Tibial artery (tissue), 4 donors: ENCODE data around the gene TOX2.

Experiments
- DNase-seq, 2 donors: peaks; one replicate each; pipeline ENCODE4 v3.0.0-alpha.2; 2019
- H3K27ac ChIP-seq, 2 donors: fragments of 200-600 bp; sonication (generic) in 1 of 2; 1 replicate in 1 of 2; 2 replicates in 1 of 2; pipeline ENCODE4 v1.5.1; 2018 to 2019; ENCODE audit warnings: mild to moderate bottlenecking in 1 of 2
- H3K27me3 ChIP-seq, 2 donors: fragments of 200-600 bp; sonication (generic) in 1 of 2; one replicate each; pipeline versions ENCODE4 v1.5.1 to v1.6.0; 2016 to 2019
- H3K36me3 ChIP-seq, 3 donors: fragments of 200-600 bp; sonication (generic) in 2 of 3; one replicate each; pipeline ENCODE4 v1.5.1; 2016 to 2019; ENCODE audit warnings: mild to moderate bottlenecking in 2 of 3
- H3K4me1 ChIP-seq, 4 donors: fragments of 200-600 bp; sonication (generic) in 2 of 4; 1 replicate in 3 of 4; 2 replicates in 1 of 4; pipeline ENCODE4 v1.5.1; 2016 to 2019
- H3K4me3 ChIP-seq, 2 donors: fragments of 200-600 bp; sonication (generic) in 1 of 2; 1 replicate in 1 of 2; 2 replicates in 1 of 2; pipeline ENCODE4 v1.5.1; 2018 to 2019; ENCODE audit warnings: mild to moderate bottlenecking in 2 of 2
- H3K9me3 ChIP-seq, 3 donors: fragments of 200-600 bp; sonication (generic) in 1 of 3; one replicate each; pipeline ENCODE4 v1.5.1; 2016 to 2019
- intact Hi-C: fragments of 100-400 bp; cut with DNase I; formaldehyde crosslinking; loops from one replicate; pipeline ENCODE4 v1.15.0; 2023; ENCODE audit warnings: low total_unique reads
- TF ChIP-seq, protein P1 (sequence below), 2 experiments: fragments of 200-600 bp in 1 of 2; fragments of 450-650 bp in 1 of 2; IDR thresholded peaks; one replicate each; pipeline ENCODE4 v1.5.1; 2017 to 2019; ENCODE audit warnings: antibody characterized with exemption in 2 of 2, mild to moderate bottlenecking in 1 of 2, moderate library complexity in 1 of 2

The TOX2 gene

DNA sequence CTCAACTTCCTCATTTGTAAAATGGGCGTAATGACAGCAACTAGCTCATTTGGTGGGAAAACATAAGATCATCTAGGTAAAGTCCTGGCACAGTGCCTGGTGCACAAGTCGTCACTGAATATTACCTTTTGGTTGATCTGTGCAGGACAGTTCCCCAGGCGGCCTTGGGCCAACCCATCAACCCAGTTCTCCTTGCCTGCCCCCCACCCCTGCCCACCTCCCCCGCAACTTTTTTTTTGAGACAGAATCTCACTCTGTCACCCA, 173.1 kb downstream of the TOX2 start:
- peaks cover 0 to 6% (median 0%) of the 10 kb centered on the region in 4 donors for H3K4me1 ChIP-seq
- no peaks in the 10 kb centered on the region for H3K27me3 ChIP-seq
- H3K4me3 ChIP-seq = no peak overlapping the region
- intact Hi-C loops = no loop called here
- no peaks in the 10 kb centered on the region for H3K9me3 ChIP-seq
- TF ChIP-seq, protein P1, sequence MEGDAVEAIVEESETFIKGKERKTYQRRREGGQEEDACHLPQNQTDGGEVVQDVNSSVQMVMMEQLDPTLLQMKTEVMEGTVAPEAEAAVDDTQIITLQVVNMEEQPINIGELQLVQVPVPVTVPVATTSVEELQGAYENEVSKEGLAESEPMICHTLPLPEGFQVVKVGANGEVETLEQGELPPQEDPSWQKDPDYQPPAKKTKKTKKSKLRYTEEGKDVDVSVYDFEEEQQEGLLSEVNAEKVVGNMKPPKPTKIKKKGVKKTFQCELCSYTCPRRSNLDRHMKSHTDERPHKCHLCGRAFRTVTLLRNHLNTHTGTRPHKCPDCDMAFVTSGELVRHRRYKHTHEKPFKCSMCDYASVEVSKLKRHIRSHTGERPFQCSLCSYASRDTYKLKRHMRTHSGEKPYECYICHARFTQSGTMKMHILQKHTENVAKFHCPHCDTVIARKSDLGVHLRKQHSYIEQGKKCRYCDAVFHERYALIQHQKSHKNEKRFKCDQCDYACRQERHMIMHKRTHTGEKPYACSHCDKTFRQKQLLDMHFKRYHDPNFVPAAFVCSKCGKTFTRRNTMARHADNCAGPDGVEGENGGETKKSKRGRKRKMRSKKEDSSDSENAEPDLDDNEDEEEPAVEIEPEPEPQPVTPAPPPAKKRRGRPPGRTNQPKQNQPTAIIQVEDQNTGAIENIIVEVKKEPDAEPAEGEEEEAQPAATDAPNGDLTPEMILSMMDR (IDR thresholded peaks at IDR 0.05) = no peak
- DNase-seq = no peak
- H3K27ac ChIP-seq = no peak overlapping the region
- no peaks in the 10 kb centered on the region for H3K36me3 ChIP-seq

DNA sequence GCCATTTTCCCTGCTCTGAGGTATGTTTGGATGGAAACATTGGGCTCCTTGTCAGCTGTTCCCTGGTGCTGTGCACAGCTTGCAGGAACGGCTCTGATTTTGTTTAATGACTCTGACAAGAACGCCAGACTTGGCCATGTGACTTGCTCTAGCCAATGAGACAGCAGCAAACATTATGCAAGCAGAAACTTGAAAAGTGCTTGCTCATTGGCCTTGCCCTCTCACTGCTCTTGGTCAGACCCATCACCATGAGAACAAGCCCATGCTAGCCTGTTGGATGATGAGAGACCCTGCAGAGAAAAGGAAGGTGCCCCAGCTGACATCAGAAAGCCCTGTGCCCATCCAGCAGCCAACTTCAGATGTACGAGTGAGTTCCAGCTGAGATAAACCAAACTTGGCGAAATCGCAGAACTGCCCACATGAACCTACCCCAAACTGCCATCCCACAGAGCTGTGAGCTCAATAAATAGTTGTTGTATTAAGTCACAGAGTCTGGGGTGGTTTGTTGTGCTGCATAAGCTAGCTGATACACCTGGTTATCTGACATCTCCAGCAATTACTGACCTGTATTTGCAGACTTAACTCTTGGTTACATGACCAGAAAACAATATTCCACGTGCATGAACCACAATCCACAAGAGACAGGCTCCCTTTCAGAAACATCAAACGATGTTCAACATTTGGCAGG, 175.5 kb downstream of the TOX2 start:
- DNase-seq = peak in 1 of 2 donors; percentile 16
- intact Hi-C loops = no loop called here
- H3K4me3 ChIP-seq = no peak overlapping the region
- TF ChIP-seq, protein P1 (IDR thresholded peaks at IDR 0.05) = no peak
- H3K4me1 ChIP-seq = peaks cover 0 to 6% (median 0%) of the 10 kb centered on the region in 4 donors
- H3K9me3 ChIP-seq = no peaks in the 10 kb centered on the region
- no peaks in the 10 kb centered on the region for H3K36me3 ChIP-seq
- no peak overlapping the region for H3K27ac ChIP-seq
- H3K27me3 ChIP-seq = no peaks in the 10 kb centered on the region

DNA sequence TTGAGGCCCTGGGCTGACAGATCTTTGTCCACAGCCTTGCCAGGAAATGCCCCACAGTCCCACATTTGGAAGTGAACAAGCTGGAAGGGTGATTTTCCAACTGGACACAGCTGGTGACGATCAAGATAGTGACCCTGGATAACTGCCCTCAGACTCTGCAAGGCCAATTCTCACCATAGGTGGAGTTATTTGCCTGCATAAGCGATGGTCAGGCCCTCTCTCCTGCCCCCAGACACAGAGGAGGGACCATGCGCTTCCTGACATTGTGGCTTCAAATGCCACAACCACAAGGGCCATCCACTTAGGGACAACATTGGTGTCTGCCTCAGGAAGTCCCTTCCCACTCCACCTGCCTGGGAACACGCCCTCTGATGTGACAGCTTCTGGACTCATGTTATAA, 176.4 kb downstream of the TOX2 start:
- intact Hi-C loops = no loop called here
- Histone ChIP-seq H3K27me3 (no peaks in the 10 kb centered on the region), H3K4me3 (no peak overlapping the region), H3K27ac (no peak overlapping the region), H3K36me3 (no peaks in the 10 kb centered on the region), H3K9me3 (no peaks in the 10 kb centered on the region), H3K4me1 (peaks cover 0 to 6% (median 0%) of the 10 kb centered on the region in 4 donors)
- no peak for DNase-seq
- TF ChIP-seq, protein P1 (IDR thresholded peaks at IDR 0.05) = no peak

DNA sequence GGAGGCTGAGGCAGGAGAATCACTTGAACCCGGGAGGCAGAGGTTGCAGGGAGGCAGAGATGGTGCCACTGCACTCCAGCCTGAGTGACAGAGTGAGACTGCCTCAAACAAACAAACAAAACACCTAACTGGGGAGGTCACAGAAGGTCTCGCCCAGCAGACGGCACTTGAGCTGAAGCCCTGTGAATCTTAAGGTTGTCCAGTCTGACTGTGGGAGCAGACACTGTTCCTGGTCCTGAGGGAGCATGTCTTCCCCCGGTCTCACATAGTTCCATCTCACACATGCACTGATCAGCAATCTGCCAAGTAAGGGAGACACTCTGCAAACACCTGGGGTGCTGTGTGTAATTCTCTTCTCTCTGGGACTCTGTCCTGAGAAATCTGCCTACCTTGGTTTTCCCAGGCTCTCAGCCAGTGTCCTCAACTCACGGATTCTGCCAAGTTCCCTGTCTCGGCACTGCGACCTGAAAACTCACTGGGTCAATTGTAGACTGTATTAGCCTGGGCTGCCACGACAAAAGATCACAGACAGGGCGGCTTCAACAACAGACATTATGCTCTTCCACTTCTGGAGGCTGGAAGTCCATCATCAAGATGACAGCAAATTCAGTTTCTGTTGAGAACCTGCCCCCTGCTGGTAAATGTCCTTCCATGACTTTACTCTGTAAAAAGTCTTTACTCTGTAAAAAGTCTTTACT, 178.0 kb downstream of the TOX2 start:
- DNase-seq = no peak
- no peaks in the 10 kb centered on the region for H3K9me3 ChIP-seq
- peaks cover 0 to 1% (median 0%) of the 10 kb centered on the region in 4 donors for H3K4me1 ChIP-seq
- H3K27ac ChIP-seq = no peak overlapping the region
- intact Hi-C loops = no loop called here
- no peaks in the 10 kb centered on the region for H3K27me3 ChIP-seq
- H3K4me3 ChIP-seq = no peak overlapping the region
- TF ChIP-seq, protein P1 (IDR thresholded peaks at IDR 0.05) = peak in 1 of 2 experiments; percentile 23
- H3K36me3 ChIP-seq = no peaks in the 10 kb centered on the region

DNA sequence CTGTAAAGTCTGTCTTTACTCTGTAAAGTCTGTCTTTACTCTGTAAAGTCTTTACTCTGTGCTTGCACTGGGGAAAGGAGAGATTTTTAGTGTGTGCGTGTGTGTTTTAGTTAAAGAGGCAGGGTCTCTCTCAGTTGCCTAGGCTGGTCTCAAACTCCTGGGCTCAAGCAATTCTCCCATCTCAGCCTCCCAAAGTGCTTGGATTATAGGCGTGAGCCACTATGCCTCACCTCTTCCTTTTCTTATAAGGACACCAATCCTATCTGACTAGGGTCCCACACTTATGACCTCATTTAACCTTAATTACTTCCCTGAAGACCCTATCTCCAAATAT, 178.6 kb downstream of the TOX2 start:
- H3K4me3 ChIP-seq = no peak overlapping the region
- no peaks in the 10 kb centered on the region for H3K36me3 ChIP-seq
- no peaks in the 10 kb centered on the region for H3K9me3 ChIP-seq
- no peaks in the 10 kb centered on the region for H3K4me1 ChIP-seq
- intact Hi-C loops = no loop called here
- H3K27ac ChIP-seq = no peak overlapping the region
- DNase-seq = no peak
- TF ChIP-seq, protein P1 (IDR thresholded peaks at IDR 0.05) = no peak
- H3K27me3 ChIP-seq = no peaks in the 10 kb centered on the region
